Measurements from ENCODE around the gene TGFA. TPM values are rescaled to one million over a fixed set of nuclear protein-coding genes. Genes with fewer than 3 reads are reported as not detected.
A peak's percentile ranks its signal among the peaks of the same experiment; 100 is the strongest.

TGFA gene
- total and polyA plus RNA-seq, 5 donors from 2014 or later, result 0.07 to 0.45 (median 0.42) TPM; not detected in 2

GRCh38 chr2:70473101-70473722, 80.4 kb downstream of the TGFA start:
- peak in 1 of 3 donors; percentile 16 for DNase-seq
- peaks cover 24% of the 10 kb centered on the region for H3K27me3 Mint-ChIP-seq
- Histone ChIP-seq H3K27me3 (ENCODE audit: control insufficient read depth, insufficient read depth, low read length) (peaks cover 2% of the 10 kb centered on the region), H3K9me3 (ENCODE audit: control insufficient read depth in 2 of 2, low read length in 2 of 2) (no peaks in the 10 kb centered on the region), H3K36me3 (ENCODE audit: control insufficient read depth, insufficient read depth, low read length) (no peaks in the 10 kb centered on the region), H3K4me1 (ENCODE audit: control insufficient read depth, insufficient read depth, low read length, poor library complexity, severe bottlenecking) (peaks cover 6% of the 10 kb centered on the region), H3K4me3 (ENCODE audit: low read depth, low read length) (no peak overlapping the region), H3K27ac (ENCODE audit: insufficient read depth, low read length, poor library complexity, severe bottlenecking) (no peak overlapping the region)
- no peak for ATAC-seq (ENCODE audit: low read depth in 2 of 2)
- peaks cover 0 to 30% (median 3%) of the 10 kb centered on the region in 4 donors for H3K4me1 Mint-ChIP-seq
- H3K27ac Mint-ChIP-seq, result peak overlapping the region in 1 of 3 donors; percentile 59
- H3K36me3 Mint-ChIP-seq, result no peaks in the 10 kb centered on the region
- peaks cover 0 to 7% (median 0%) of the 10 kb centered on the region in 7 donors for H3K9me3 Mint-ChIP-seq
- H3K4me3 Mint-ChIP-seq, result peak overlapping the region in 1 of 4 donors; percentile 65

GRCh38 chr2:70472221-70472890, 81.3 kb downstream of the TGFA start:
- no peak for ATAC-seq (ENCODE audit: low read depth in 2 of 2)
- Mint-ChIP-seq H3K4me3 (no peak overlapping the region), H3K4me1 (peaks cover 0 to 30% (median 3%) of the 10 kb centered on the region in 4 donors), H3K9me3 (peaks cover 0 to 7% (median 0%) of the 10 kb centered on the region in 7 donors), H3K27me3 (peaks cover 24% of the 10 kb centered on the region), H3K36me3 (no peaks in the 10 kb centered on the region), H3K27ac (no peak overlapping the region)
- Histone ChIP-seq H3K4me3 (ENCODE audit: low read depth, low read length) (no peak overlapping the region), H3K27me3 (ENCODE audit: control insufficient read depth, insufficient read depth, low read length) (peaks cover under 1% of the 10 kb centered on the region), H3K9me3 (ENCODE audit: control insufficient read depth in 2 of 2, low read length in 2 of 2) (no peaks in the 10 kb centered on the region), H3K36me3 (ENCODE audit: control insufficient read depth, insufficient read depth, low read length) (no peaks in the 10 kb centered on the region), H3K27ac (ENCODE audit: insufficient read depth, low read length, poor library complexity, severe bottlenecking) (no peak overlapping the region), H3K4me1 (ENCODE audit: control insufficient read depth, insufficient read depth, low read length, poor library complexity, severe bottlenecking) (peaks cover 6% of the 10 kb centered on the region)
- no peak for DNase-seq

DNA sequence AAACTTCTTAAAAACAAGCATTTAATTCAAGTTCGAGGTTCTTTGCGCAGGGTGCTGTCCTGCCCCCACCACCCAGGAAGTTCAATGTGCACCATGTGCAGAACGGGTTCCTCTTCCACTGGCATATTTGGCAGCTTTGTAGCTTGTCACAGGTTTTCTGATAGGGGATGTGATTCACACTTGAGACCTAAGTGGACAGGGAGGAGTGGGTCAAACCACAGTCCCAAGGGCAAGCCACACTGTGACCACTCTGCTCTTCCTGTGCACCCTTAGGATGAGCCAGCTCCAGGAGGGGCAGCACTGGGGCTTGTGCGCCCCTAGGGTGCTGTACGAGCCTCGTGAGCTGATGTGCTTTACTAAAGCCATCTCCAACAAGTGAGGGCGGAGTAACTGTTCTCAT, 82.5 kb downstream of the TGFA start:
- no peak overlapping the region for H3K4me3 Mint-ChIP-seq
- H3K9me3 Mint-ChIP-seq, result peaks cover 0 to 3% (median 0%) of the 10 kb centered on the region in 7 donors
- Histone ChIP-seq H3K4me1 (ENCODE audit: control insufficient read depth, insufficient read depth, low read length, poor library complexity, severe bottlenecking) (peaks cover 6% of the 10 kb centered on the region), H3K36me3 (ENCODE audit: control insufficient read depth, insufficient read depth, low read length) (no peaks in the 10 kb centered on the region), H3K27me3 (ENCODE audit: control insufficient read depth, insufficient read depth, low read length) (no peaks in the 10 kb centered on the region), H3K4me3 (ENCODE audit: low read depth, low read length) (no peak overlapping the region), H3K9me3 (ENCODE audit: control insufficient read depth in 2 of 2, low read length in 2 of 2) (no peaks in the 10 kb centered on the region), H3K27ac (ENCODE audit: insufficient read depth, low read length, poor library complexity, severe bottlenecking) (no peak overlapping the region)
- ATAC-seq (ENCODE audit: low read depth in 2 of 2), result no peak
- no peak for DNase-seq
- no peaks in the 10 kb centered on the region for H3K36me3 Mint-ChIP-seq
- H3K4me1 Mint-ChIP-seq, result peaks cover 0 to 30% (median 3%) of the 10 kb centered on the region in 4 donors
- peaks cover 12% of the 10 kb centered on the region for H3K27me3 Mint-ChIP-seq
- H3K27ac Mint-ChIP-seq, result no peak overlapping the region

DNA sequence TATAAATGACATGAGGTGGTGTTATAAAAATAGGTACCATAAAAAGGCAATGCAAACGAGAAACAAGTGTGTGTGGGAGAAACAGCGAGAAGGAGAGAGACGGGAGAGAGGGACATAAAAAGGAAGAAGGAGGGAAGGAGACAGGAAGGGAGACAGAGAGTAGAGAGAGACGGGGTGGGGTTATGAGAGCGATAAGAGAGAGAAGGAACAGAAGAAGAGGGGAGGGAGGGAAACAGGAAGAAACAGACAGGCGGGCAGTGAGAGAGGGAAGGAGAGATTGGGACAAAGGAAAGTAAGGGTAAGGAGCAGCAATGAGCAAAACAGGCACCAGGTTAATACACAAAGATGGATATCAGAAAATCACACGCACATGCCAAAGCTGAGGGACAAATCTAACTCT, 83.7 kb downstream of the TGFA start:
- Histone ChIP-seq H3K27ac (ENCODE audit: insufficient read depth, low read length, poor library complexity, severe bottlenecking) (no peak overlapping the region), H3K9me3 (ENCODE audit: control insufficient read depth in 2 of 2, low read length in 2 of 2) (no peaks in the 10 kb centered on the region), H3K4me1 (ENCODE audit: control insufficient read depth, insufficient read depth, low read length, poor library complexity, severe bottlenecking) (peaks cover 6% of the 10 kb centered on the region), H3K27me3 (ENCODE audit: control insufficient read depth, insufficient read depth, low read length) (no peaks in the 10 kb centered on the region), H3K36me3 (ENCODE audit: control insufficient read depth, insufficient read depth, low read length) (no peaks in the 10 kb centered on the region), H3K4me3 (ENCODE audit: low read depth, low read length) (no peak overlapping the region)
- H3K4me1 Mint-ChIP-seq, result peaks cover 0 to 22% (median 3%) of the 10 kb centered on the region in 4 donors
- no peak overlapping the region for H3K4me3 Mint-ChIP-seq
- peaks cover 5% of the 10 kb centered on the region for H3K27me3 Mint-ChIP-seq
- H3K9me3 Mint-ChIP-seq, result peaks cover 0 to 3% (median 0%) of the 10 kb centered on the region in 7 donors
- ATAC-seq (ENCODE audit: low read depth in 2 of 2) (no peak), DNase-seq (no peak)
- H3K27ac Mint-ChIP-seq, result peak overlapping the region in 1 of 3 donors; percentile 11
- H3K36me3 Mint-ChIP-seq, result no peaks in the 10 kb centered on the region

DNA sequence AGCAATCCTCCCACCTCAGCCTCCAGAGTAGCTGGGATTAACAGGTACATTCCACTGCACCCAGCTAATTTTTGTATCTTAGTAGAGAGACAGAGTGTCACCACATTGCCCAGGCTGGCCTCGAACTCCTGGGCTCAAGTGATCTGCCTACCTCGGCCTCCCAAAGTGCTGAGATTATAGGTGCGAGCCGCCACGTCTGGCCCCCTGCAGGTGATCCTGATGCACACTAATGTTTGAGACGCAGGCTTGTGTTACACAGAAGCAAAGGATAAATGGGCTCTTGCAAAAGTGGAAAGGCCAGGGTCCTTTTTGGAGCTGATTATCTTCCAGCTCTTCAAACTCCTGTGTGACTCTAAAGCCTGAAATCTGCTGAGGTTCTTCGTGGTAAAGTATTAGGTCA, 84.2 kb downstream of the TGFA start:
- peaks cover 0 to 3% (median 0%) of the 10 kb centered on the region in 7 donors for H3K9me3 Mint-ChIP-seq
- H3K36me3 Mint-ChIP-seq, result no peaks in the 10 kb centered on the region
- peaks cover 10% of the 10 kb centered on the region for H3K27me3 Mint-ChIP-seq
- H3K27me3 ChIP-seq (ENCODE audit: control insufficient read depth, insufficient read depth, low read length), result no peaks in the 10 kb centered on the region
- H3K27ac ChIP-seq (ENCODE audit: insufficient read depth, low read length, poor library complexity, severe bottlenecking), result no peak overlapping the region
- H3K36me3 ChIP-seq (ENCODE audit: control insufficient read depth, insufficient read depth, low read length), result no peaks in the 10 kb centered on the region
- no peak overlapping the region for H3K4me3 ChIP-seq (ENCODE audit: low read depth, low read length)
- H3K4me1 ChIP-seq (ENCODE audit: control insufficient read depth, insufficient read depth, low read length, poor library complexity, severe bottlenecking), result peaks cover 6% of the 10 kb centered on the region
- no peaks in the 10 kb centered on the region for H3K9me3 ChIP-seq (ENCODE audit: control insufficient read depth in 2 of 2, low read length in 2 of 2)
- H3K27ac Mint-ChIP-seq, result no peak overlapping the region
- no peak overlapping the region for H3K4me3 Mint-ChIP-seq
- peaks cover 0 to 17% (median 3%) of the 10 kb centered on the region in 4 donors for H3K4me1 Mint-ChIP-seq
- ATAC-seq (ENCODE audit: low read depth in 2 of 2) (no peak), DNase-seq (no peak)

- DNase-seq (no peak), ATAC-seq (ENCODE audit: low read depth in 2 of 2) (no peak)
- H3K36me3 ChIP-seq (ENCODE audit: control insufficient read depth, insufficient read depth, low read length), result no peaks in the 10 kb centered on the region
- no peak overlapping the region for H3K4me3 ChIP-seq (ENCODE audit: low read depth, low read length)
- H3K4me1 Mint-ChIP-seq, result peaks cover 0 to 12% (median 3%) of the 10 kb centered on the region in 4 donors
- no peak overlapping the region for H3K27ac ChIP-seq (ENCODE audit: insufficient read depth, low read length, poor library complexity, severe bottlenecking)
- no peak overlapping the region for H3K27ac Mint-ChIP-seq
- peaks cover 0 to 3% (median 0%) of the 10 kb centered on the region in 7 donors for H3K9me3 Mint-ChIP-seq
- H3K27me3 ChIP-seq (ENCODE audit: control insufficient read depth, insufficient read depth, low read length), result no peaks in the 10 kb centered on the region
- H3K36me3 Mint-ChIP-seq, result no peaks in the 10 kb centered on the region
- H3K4me1 ChIP-seq (ENCODE audit: control insufficient read depth, insufficient read depth, low read length, poor library complexity, severe bottlenecking), result peaks cover 6% of the 10 kb centered on the region
- peaks cover 10% of the 10 kb centered on the region for H3K27me3 Mint-ChIP-seq
- H3K4me3 Mint-ChIP-seq, result no peak overlapping the region
- H3K9me3 ChIP-seq (ENCODE audit: control insufficient read depth in 2 of 2, low read length in 2 of 2), result no peaks in the 10 kb centered on the region
Observed at GRCh38 chr2:70468878-70469277, 84.7 kb downstream of the TGFA start.

DNA sequence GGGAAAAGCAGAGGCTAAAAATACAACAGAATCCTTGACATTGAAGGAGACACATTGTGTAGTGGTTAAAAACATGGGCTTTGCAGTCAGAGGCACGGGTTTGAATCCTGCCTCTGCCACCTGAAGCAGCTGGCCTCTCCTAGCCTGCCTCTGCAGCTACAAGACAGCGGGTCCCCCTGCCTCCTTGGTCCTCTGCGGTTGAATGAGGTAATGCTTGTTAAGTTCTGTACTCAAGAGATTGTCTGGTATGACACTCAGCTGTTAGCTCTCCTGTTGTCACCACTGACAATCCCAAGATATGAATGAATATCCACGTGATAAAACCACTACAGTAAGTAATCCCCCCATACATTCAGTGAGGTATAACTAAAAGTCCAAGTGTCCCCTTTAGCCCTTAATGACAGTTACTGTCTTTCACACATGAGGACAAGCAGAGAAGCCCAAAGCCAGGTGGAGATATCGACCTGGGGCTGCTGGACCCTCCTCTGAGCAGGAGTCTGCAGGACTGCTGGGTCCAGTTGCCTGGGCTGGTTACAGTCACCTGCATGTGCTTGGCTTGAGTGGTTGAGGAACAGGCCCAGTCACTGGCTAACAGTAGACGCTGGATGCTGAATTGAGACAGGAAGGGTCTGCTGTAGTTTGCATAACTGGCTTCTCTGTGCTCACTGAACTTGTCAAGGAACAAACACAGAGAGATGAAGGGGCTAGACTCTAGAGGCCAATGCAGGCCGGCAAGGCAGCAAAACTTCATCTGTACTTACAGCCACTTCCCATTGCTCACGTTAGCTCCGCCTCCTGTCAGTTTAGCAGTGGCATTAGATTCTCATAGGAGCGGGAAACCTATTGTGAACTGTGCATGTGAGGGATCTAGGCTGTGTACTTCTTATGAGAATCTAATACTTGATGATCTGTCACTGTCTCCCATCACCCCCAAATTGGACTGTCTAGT, 85.5 kb downstream of the TGFA start:
- ATAC-seq (ENCODE audit: low read depth in 2 of 2) (no peak), DNase-seq (no peak)
- no peak overlapping the region for H3K27ac ChIP-seq (ENCODE audit: insufficient read depth, low read length, poor library complexity, severe bottlenecking)
- no peaks in the 10 kb centered on the region for H3K9me3 ChIP-seq (ENCODE audit: control insufficient read depth in 2 of 2, low read length in 2 of 2)
- Mint-ChIP-seq H3K27ac (peak overlapping the region in 1 of 3 donors; percentile 12), H3K36me3 (no peaks in the 10 kb centered on the region), H3K4me3 (no peak overlapping the region), H3K27me3 (peaks cover 10% of the 10 kb centered on the region), H3K4me1 (peaks cover 0 to 6% (median under 1%) of the 10 kb centered on the region in 4 donors), H3K9me3 (no peaks in the 10 kb centered on the region)
- H3K27me3 ChIP-seq (ENCODE audit: control insufficient read depth, insufficient read depth, low read length), result no peaks in the 10 kb centered on the region
- peaks cover under 1% of the 10 kb centered on the region for H3K4me1 ChIP-seq (ENCODE audit: control insufficient read depth, insufficient read depth, low read length, poor library complexity, severe bottlenecking)
- H3K36me3 ChIP-seq (ENCODE audit: control insufficient read depth, insufficient read depth, low read length), result no peaks in the 10 kb centered on the region
- H3K4me3 ChIP-seq (ENCODE audit: low read depth, low read length), result no peak overlapping the region
